ENCODE measurements around the gene CD34.

- TF ChIP-seq TAF1 (IDR thresholded peaks at IDR 0.05; ENCODE audit: low read depth, low read length) (no peak), POLR2AphosphoS5 (IDR thresholded peaks at IDR 0.05; ENCODE audit: low read depth, low read length) (no peak), POLR2A (IDR thresholded peaks at IDR 0.05; ENCODE audit: low read depth, low read length) (no peak), SPI1 (IDR thresholded peaks at IDR 0.05; ENCODE audit: low read depth, low read length) (no peak), POU2F2 (IDR thresholded peaks at IDR 0.05; ENCODE audit: low read depth, low read length) (no peak)
These were observed 7.1 kb upstream of the CD34 start for GRCh38 chr1:207918011-207918410.
